ENCODE results near the gene CYP2A7. TPM values are rescaled to one million over a fixed set of nuclear protein-coding genes. Genes with fewer than 3 reads are reported as not detected.
"Not testable (repeated sequence)": the region's sequence is repeated elsewhere in the genome, so short reads cannot be mapped to it uniquely, and the experiment has no call there.

The CYP2A7 gene
- total RNA-seq, 1 donor from 2014 or later, result not detected

DNA sequence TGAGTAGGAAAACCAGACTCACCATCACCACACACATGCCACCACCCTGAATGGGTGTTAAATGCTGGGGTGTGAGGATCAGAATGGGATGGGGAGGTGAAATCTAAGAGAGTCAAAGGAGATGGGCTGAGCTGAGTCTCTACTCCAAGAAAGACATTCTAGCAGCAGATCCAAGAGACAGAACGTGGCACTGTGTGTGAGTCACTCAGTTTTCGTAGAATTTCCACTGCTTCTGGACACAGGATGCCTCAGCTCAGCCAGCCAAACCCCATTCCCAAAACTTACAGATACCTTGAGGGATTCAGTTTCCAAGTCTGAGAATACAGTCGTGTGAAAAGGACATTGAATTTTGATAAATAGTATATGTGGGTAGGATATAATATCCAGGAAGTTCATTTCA is 7.3 kb upstream of the CYP2A7 start:
- Mint-ChIP-seq H3K9me3 (no peaks in the 10 kb centered on the region), H3K4me3 (no peak overlapping the region), H3K27me3 (peaks cover 40% of the 10 kb centered on the region), H3K27ac (no peak overlapping the region), H3K4me1 (ENCODE audit: unreplicated experiment) (no peaks in the 10 kb centered on the region), H3K36me3 (no peaks in the 10 kb centered on the region)
- TF ChIP-seq, protein P1, sequence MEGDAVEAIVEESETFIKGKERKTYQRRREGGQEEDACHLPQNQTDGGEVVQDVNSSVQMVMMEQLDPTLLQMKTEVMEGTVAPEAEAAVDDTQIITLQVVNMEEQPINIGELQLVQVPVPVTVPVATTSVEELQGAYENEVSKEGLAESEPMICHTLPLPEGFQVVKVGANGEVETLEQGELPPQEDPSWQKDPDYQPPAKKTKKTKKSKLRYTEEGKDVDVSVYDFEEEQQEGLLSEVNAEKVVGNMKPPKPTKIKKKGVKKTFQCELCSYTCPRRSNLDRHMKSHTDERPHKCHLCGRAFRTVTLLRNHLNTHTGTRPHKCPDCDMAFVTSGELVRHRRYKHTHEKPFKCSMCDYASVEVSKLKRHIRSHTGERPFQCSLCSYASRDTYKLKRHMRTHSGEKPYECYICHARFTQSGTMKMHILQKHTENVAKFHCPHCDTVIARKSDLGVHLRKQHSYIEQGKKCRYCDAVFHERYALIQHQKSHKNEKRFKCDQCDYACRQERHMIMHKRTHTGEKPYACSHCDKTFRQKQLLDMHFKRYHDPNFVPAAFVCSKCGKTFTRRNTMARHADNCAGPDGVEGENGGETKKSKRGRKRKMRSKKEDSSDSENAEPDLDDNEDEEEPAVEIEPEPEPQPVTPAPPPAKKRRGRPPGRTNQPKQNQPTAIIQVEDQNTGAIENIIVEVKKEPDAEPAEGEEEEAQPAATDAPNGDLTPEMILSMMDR (conservative IDR thresholded peaks at IDR 0.05), result no peak
- no peak for DNase-seq (ENCODE audit: extremely low spot score, unreplicated experiment)

GRCh38 chr19:40888191-40888590 is 6.2 kb upstream of the CYP2A7 start:
- Mint-ChIP-seq H3K9me3 (no peaks in the 10 kb centered on the region), H3K4me1 (ENCODE audit: unreplicated experiment) (no peaks in the 10 kb centered on the region), H3K27ac (no peak overlapping the region), H3K36me3 (no peaks in the 10 kb centered on the region), H3K27me3 (peaks cover 38% of the 10 kb centered on the region), H3K4me3 (no peak overlapping the region)
- DNase-seq (ENCODE audit: extremely low spot score, unreplicated experiment), result no peak
- TF ChIP-seq, protein P1 (conservative IDR thresholded peaks at IDR 0.05), result no peak

DNA sequence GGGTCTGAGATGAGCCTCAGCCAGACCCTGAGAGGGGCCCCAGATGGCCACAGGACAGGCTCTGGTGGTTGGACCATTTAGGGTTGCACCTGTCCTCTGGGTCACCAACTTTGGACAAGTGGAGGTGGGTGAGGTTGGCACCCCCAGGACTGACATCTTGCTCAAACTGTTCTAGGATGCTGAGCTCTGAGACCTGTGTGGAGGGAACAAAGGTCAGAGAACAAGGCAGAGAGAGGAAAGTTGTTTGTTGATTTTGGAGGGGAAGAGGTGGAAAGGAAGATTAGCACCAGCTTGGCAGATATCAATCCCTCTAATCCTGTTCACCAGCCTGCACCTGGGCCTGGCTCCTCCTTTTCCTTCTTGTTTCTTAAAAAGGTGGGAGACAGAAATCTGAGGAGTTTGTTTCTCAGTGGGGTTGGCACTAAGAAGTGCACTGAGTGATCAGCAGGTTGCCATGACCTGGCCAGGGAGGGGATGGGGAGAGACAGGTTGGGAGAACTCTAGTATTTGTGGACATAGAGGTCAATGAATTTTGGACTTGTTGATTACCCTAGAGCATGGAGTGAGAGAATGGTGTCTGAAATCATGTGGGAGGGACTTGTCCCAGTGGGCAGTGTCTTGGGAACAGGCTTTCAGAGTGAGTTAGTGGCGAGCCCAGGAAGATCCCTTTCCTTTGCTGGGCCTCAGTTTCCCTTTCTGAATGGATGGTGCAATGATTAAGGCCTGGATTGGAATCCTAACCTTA is 2.3 kb upstream of the CYP2A7 start:
- not testable (repeated sequence) for H3K36me3 Mint-ChIP-seq; H3K9me3 Mint-ChIP-seq; DNase-seq (ENCODE audit: extremely low spot score, unreplicated experiment); H3K27ac Mint-ChIP-seq; H3K4me3 Mint-ChIP-seq; H3K4me1 Mint-ChIP-seq (ENCODE audit: unreplicated experiment)
- H3K27me3 Mint-ChIP-seq, result peaks cover 42% of the 10 kb centered on the region

- H3K27ac Mint-ChIP-seq; H3K4me3 Mint-ChIP-seq; H3K4me1 Mint-ChIP-seq (ENCODE audit: unreplicated experiment); DNase-seq (ENCODE audit: extremely low spot score, unreplicated experiment); H3K9me3 Mint-ChIP-seq; H3K36me3 Mint-ChIP-seq: not testable (repeated sequence)
- H3K27me3 Mint-ChIP-seq, result peaks cover 73% of the 10 kb centered on the region
Observed at GRCh38 chr19:40879349-40879748, 2.7 kb downstream of the CYP2A7 start.

- H3K9me3 Mint-ChIP-seq; H3K27ac Mint-ChIP-seq; H3K4me1 Mint-ChIP-seq (ENCODE audit: unreplicated experiment); DNase-seq (ENCODE audit: extremely low spot score, unreplicated experiment); H3K36me3 Mint-ChIP-seq: not testable (repeated sequence)
- peaks cover 73% of the 10 kb centered on the region for H3K27me3 Mint-ChIP-seq
- H3K4me3 Mint-ChIP-seq, result peak overlapping the region; percentile 17
Observed at GRCh38 chr19:40875526-40875951, 6.5 kb downstream of the CYP2A7 start.

GRCh38 chr19:40874874-40875273 is 7.2 kb downstream of the CYP2A7 start:
- Mint-ChIP-seq H3K27me3 (peaks cover 76% of the 10 kb centered on the region), H3K4me3 (peak overlapping the region; percentile 17)
- H3K9me3 Mint-ChIP-seq; DNase-seq (ENCODE audit: extremely low spot score, unreplicated experiment); H3K27ac Mint-ChIP-seq; H3K36me3 Mint-ChIP-seq; H3K4me1 Mint-ChIP-seq (ENCODE audit: unreplicated experiment): not testable (repeated sequence)

- not testable (repeated sequence) for H3K9me3 Mint-ChIP-seq; H3K27ac Mint-ChIP-seq; DNase-seq (ENCODE audit: extremely low spot score, unreplicated experiment); H3K4me1 Mint-ChIP-seq (ENCODE audit: unreplicated experiment); H3K36me3 Mint-ChIP-seq; H3K4me3 Mint-ChIP-seq
- H3K27me3 Mint-ChIP-seq, result peaks cover 68% of the 10 kb centered on the region
Observed at GRCh38 chr19:40873873-40874272, 8.2 kb downstream of the CYP2A7 start.

DNA sequence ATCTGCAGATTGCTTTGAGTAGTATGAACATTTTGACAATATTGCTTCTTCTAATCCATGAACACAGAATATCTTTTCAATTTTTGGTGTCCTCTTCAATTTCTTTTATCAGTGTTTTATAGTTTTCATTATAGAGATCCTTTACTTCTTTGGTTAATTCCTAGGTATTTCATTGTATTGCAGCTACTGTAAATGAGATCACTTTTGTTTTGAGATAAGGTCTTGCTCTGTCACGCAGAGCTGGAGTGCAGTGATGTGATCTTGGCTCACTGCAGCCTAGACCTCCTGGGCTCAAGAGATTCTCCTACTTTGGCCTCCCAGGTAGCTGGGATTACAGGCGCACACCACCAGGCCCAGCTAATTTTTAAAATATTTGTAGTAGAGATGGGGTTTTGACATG is 9.8 kb downstream of the CYP2A7 start:
- DNase-seq (ENCODE audit: extremely low spot score, unreplicated experiment), result no peak
- Mint-ChIP-seq H3K27me3 (peaks cover 54% of the 10 kb centered on the region), H3K9me3 (no peaks in the 10 kb centered on the region), H3K4me1 (ENCODE audit: unreplicated experiment) (no peaks in the 10 kb centered on the region), H3K27ac (no peak overlapping the region), H3K36me3 (no peaks in the 10 kb centered on the region), H3K4me3 (no peak overlapping the region)
- TF ChIP-seq, protein P1 (conservative IDR thresholded peaks at IDR 0.05), result no peak
